ENCODE measurements around the gene CD3E. TPM values are rescaled to one million over a fixed set of nuclear protein-coding genes. Genes with fewer than 3 reads are reported as not detected.

Gene CD3E
- total RNA-seq (not detected in 2 replicates), polyA plus RNA-seq (not detected in 2 replicates), polyA minus RNA-seq (not detected in 2 replicates), Bru-seq, nascent RNA (not detected), BruChase-seq, experiment 1, labeled RNA remaining after a 6-hour chase (not detected), BruChase-seq, experiment 2, labeled RNA remaining after a 2-hour chase (not detected)
- polyA plus RNA-seq (2011; cell fraction: cytosol; rRNA removed): not detected in 2 replicates
- polyA plus RNA-seq (2011; cell fraction: nucleus; rRNA removed): not detected in 2 replicates
- not detected in 2 replicates for polyA plus RNA-seq (2012)
- polyA minus RNA-seq (2011; cell fraction: cytosol; rRNA and poly(A)+ RNA removed): not detected
- not detected in 2 replicates for polyA minus RNA-seq (2011; cell fraction: nucleus; rRNA and poly(A)+ RNA removed)
- long read RNA-seq: 0 reads

DNA sequence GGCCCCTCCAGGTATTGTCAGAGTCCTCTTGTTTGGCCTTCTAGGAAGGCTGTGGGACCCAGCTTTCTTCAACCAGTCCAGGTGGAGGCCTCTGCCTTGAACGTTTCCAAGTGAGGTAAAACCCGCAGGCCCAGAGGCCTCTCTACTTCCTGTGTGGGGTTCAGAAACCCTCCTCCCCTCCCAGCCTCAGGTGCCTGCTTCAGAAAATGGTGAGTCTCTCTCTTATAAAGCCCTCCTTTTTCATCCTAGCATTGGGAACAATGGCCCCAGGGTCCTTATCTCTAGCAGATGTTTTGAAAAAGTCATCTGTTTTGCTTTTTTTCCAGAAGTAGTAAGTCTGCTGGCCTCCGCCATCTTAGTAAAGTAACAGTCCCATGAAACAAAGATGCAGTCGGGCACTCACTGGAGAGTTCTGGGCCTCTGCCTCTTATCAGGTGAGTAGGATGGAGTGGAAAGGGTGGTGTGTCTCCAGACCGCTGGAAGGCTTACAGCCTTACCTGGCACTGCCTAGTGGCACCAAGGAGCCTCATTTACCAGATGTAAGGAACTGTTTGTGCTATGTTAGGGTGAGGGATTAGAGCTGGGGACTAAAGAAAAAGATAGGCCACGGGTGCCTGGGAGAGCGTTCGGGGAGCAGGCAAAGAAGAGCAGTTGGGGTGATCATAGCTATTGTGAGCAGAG, at the start of gene CD3E:
TSS of gene CD3E (plus strand) at position 163 of the 681 bp plus-strand sequence. CDS start at position 386, 223 bp downstream.
- Histone ChIP-seq H4K20me1 (replicated peaks; ENCODE audit: control insufficient read depth, extremely low read depth, insufficient read depth, low read length) (no peaks in the 10 kb centered on the region), H3K36me3 (ENCODE audit: control insufficient read depth in 2 of 2, extremely low read depth in 1 of 2, insufficient read depth in 2 of 2, low read length in 2 of 2) (no peaks in the 10 kb centered on the region), H3K4me3 (replicated peaks in 1 of 3; ENCODE audit: insufficient read depth in 1 of 3, low read depth in 1 of 3, low read length in 3 of 3) (no peak within 1 kb of the TSS), H3K9me3 (replicated peaks; ENCODE audit: control insufficient read depth, insufficient read depth, low read length) (no peaks in the 10 kb centered on the region), H3K4me2 (ENCODE audit: insufficient read depth, low read length) (no peak within 1 kb of the TSS), H2AFZ (ENCODE audit: low read depth, low read length) (no peak within 1 kb of the TSS), H3K9me1 (replicated peaks; ENCODE audit: control insufficient read depth, extremely low read depth, insufficient read depth, low read length) (no peaks in the 10 kb centered on the region), H3K79me2 (ENCODE audit: control insufficient read depth, insufficient read depth, low read length) (no peaks in the 10 kb centered on the region), H3K27me3 (ENCODE audit: control insufficient read depth in 2 of 2, insufficient read depth in 2 of 2, low read length in 2 of 2) (peaks cover 10 to 19% of the 10 kb centered on the region in 2 experiments), H3K9ac (replicated peaks; ENCODE audit: extremely low read depth, insufficient read depth, low read length) (no peak within 1 kb of the TSS), H3K4me1 (ENCODE audit: control insufficient read depth, extremely low read depth, insufficient read depth, low read length) (no peaks in the 10 kb centered on the region), H3K27ac (ENCODE audit: insufficient read depth, low read depth, low read length) (no peak within 1 kb of the TSS)
- FAIRE-seq: no peak
- ChIA-PET CTCF (interaction anchor here (1.0 to 7.4 kb wide), 3 partner anchors 9 to 106 kb away, joined by 3 to 41 read pairs (median 3); no protein-coding TSS in a partner anchor), POLR2A (no interaction called here)
- BruUV-seq (replicated peaks): no TSS peak
- no peak for DNase-seq (ENCODE audit: low read depth, low spot score)
- dilution Hi-C loops (cut with MboI; ENCODE audit: extremely low pct_ligation_motif_present, low sequenced_read_pairs): no loop called here
- TF ChIP-seq JUN (IDR thresholded peaks at IDR 0.05; ENCODE audit: borderline replicate concordance, insufficient read depth, insufficient read length, low read depth): no peak
- TF ChIP-seq, protein P1, sequence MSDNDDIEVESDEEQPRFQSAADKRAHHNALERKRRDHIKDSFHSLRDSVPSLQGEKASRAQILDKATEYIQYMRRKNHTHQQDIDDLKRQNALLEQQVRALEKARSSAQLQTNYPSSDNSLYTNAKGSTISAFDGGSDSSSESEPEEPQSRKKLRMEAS (IDR thresholded peaks at IDR 0.05; ENCODE audit: insufficient read depth, insufficient read length): no peak
- no peak for TF ChIP-seq POLR2A (IDR thresholded peaks at IDR 0.05; ENCODE audit: low read depth, low read length)
- TF ChIP-seq POLR2AphosphoS5 (IDR thresholded peaks at IDR 0.05; ENCODE audit: insufficient read depth, low read depth, low read length): no peak
- TF ChIP-seq FOS (IDR thresholded peaks at IDR 0.05; ENCODE audit: borderline replicate concordance, insufficient read depth, low read length): no peak
- TF ChIP-seq EZH2 (IDR thresholded peaks at IDR 0.05; ENCODE audit: borderline replicate concordance, low read depth, low read length, severe bottlenecking): no peak
- TF ChIP-seq, protein P2, sequence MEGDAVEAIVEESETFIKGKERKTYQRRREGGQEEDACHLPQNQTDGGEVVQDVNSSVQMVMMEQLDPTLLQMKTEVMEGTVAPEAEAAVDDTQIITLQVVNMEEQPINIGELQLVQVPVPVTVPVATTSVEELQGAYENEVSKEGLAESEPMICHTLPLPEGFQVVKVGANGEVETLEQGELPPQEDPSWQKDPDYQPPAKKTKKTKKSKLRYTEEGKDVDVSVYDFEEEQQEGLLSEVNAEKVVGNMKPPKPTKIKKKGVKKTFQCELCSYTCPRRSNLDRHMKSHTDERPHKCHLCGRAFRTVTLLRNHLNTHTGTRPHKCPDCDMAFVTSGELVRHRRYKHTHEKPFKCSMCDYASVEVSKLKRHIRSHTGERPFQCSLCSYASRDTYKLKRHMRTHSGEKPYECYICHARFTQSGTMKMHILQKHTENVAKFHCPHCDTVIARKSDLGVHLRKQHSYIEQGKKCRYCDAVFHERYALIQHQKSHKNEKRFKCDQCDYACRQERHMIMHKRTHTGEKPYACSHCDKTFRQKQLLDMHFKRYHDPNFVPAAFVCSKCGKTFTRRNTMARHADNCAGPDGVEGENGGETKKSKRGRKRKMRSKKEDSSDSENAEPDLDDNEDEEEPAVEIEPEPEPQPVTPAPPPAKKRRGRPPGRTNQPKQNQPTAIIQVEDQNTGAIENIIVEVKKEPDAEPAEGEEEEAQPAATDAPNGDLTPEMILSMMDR (IDR thresholded peaks at IDR 0.05; ENCODE audit: extremely low read depth in 1 of 2, insufficient read depth in 1 of 2, low read depth in 1 of 2, low read length in 2 of 2): no peak
- TF ChIP-seq MYC (IDR thresholded peaks at IDR 0.05; ENCODE audit: low read depth, low read length): no peak
- no peak for TF ChIP-seq GATA2 (IDR thresholded peaks at IDR 0.05; ENCODE audit: insufficient read depth, insufficient read length, low read depth, low read length)
- intact Hi-C loops (cut with micrococcal nuclease): no loop called here
